NCI-H82 treated with DMSO at 0.1 percent for 48 hours (cell line): ENCODE measurements around the gene RESF1.
"Not testable (repeated sequence)": the region's sequence is repeated elsewhere in the genome, so short reads cannot be mapped to it uniquely, and the experiment has no call there.

Experiments used
- DNase-seq: peaks from one replicate; lab custom pipeline; 2025; ENCODE audit not compliant: unreplicated experiment; lab: John Stamatoyannopoulos, UW

The RESF1 gene

GRCh38 chr12:31959161-31959700 is at the start of gene RESF1:
Gene RESF1, plus strand, starts transcription at chr12:31959415. Its CDS starts 21,541 bp downstream, at chr12:31980956.
- DNase-seq = peak; percentile 78

- DNase-seq = no peak
These were observed 44.3 kb upstream of the RESF1 start for GRCh38 chr12:31914927-31915326.

- no peak for DNase-seq
These were observed 43.8 kb upstream of the RESF1 start for GRCh38 chr12:31915446-31915845.

- DNase-seq = no peak
These were observed 36.7 kb upstream of the RESF1 start for GRCh38 chr12:31922341-31923062.

GRCh38 chr12:31923063-31923412 is 36.2 kb upstream of the RESF1 start:
- no peak for DNase-seq

- no peak for DNase-seq
These were observed 30.8 kb upstream of the RESF1 start for GRCh38 chr12:31928246-31929026.

GRCh38 chr12:31929027-31929526 is 30.1 kb upstream of the RESF1 start:
- DNase-seq = no peak

- DNase-seq = no peak
These were observed 27.2 kb upstream of the RESF1 start for GRCh38 chr12:31931796-31932715.

GRCh38 chr12:31944299-31944698 is 14.9 kb upstream of the RESF1 start:
- DNase-seq = no peak

GRCh38 chr12:31947971-31948370 is 11.2 kb upstream of the RESF1 start:
- no peak for DNase-seq

GRCh38 chr12:31948697-31949359 is 10.4 kb upstream of the RESF1 start:
- DNase-seq = not testable (repeated sequence)

GRCh38 chr12:31950088-31950487 is 9.1 kb upstream of the RESF1 start:
- no peak for DNase-seq

GRCh38 chr12:31950492-31950891 is 8.7 kb upstream of the RESF1 start:
- no peak for DNase-seq

- no peak for DNase-seq
These were observed 8.2 kb upstream of the RESF1 start for GRCh38 chr12:31951008-31951407.

GRCh38 chr12:31951939-31952338 is 7.3 kb upstream of the RESF1 start:
- no peak for DNase-seq

GRCh38 chr12:31952418-31952817 is 6.8 kb upstream of the RESF1 start:
- DNase-seq = no peak

- no peak for DNase-seq
These were observed 4.0 kb upstream of the RESF1 start for GRCh38 chr12:31954925-31955858.

- peak; percentile 45 for DNase-seq
These were observed 550 bp upstream of the RESF1 start for GRCh38 chr12:31958569-31959160.
